Activated CD4-positive, alpha-beta T cell treated with anti-CD3 and anti-CD28 coated beads, Interleukin-2, amount 50 U/mL, for 1 hour (primary cell): ENCODE measurements around the gene EFCC1.

Experiments
- DNase-seq: peaks from one replicate; pipeline ENCODE4 v3.0.0-alpha.2; 2020

Gene EFCC1

GRCh38 chr3:129015388-129016105 is 14.4 kb downstream of the EFCC1 start:
- DNase-seq = peak; percentile 31

DNA sequence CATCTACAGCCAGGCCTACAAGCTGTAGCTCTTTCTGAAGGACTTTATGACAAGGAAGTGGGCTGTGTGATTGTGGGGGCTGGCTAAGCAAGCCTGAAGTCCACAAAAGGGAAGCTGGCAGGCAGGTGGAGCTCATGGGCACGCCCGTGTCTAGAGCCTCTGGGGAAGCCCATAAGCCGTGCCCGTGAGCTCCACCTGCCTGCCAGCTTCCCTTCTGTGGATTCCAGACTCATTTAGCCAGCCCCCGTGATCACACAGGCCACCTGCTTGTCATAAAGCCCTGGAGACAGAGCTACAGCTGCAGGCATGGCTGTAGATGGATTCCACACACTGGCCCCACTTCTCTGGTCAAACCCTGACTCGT is 15.2 kb downstream of the EFCC1 start:
- peak; percentile 60 for DNase-seq

- DNase-seq = peak; percentile 26
Observed at GRCh38 chr3:129016720-129017483, 15.8 kb downstream of the EFCC1 start.

DNA sequence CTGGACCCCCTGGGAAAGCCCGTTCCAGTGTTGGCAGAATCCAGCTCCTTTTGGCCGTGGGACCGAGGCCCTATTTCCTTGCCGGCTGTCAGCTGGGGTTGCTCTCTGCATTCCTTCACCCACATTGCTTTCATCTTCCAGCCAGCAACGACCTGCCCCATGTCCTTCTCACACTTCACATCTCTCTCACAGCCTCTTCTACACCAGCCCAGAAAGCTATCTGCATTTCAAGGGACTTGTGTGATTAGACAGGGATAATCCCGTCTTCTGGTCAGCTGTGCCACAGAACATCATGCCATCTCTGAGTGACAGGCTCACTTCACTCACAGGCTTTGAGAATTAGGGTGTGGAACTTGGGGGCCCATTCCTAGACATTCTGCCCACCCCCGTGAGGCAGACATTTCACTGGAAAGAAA is 16.4 kb downstream of the EFCC1 start:
- no peak for DNase-seq

DNA sequence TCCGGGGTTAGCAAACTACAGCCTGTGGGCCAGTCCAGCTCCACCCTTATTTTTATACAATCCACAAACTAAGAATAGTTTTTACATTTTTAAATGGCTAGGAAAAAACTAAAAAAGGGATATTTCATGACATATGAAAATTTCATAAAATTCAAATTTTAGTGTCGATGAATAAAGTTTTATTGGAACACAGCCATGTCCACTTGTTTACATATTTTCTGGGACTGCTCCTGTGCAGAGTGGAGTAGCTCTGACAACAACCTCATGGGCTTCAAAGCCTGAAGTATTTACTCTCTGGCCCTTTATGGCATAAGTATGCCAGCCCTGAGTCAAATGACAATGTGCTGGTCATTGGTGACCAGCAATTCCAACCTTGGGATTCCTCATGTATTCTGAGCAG is 17.2 kb downstream of the EFCC1 start:
- no peak for DNase-seq

DNA sequence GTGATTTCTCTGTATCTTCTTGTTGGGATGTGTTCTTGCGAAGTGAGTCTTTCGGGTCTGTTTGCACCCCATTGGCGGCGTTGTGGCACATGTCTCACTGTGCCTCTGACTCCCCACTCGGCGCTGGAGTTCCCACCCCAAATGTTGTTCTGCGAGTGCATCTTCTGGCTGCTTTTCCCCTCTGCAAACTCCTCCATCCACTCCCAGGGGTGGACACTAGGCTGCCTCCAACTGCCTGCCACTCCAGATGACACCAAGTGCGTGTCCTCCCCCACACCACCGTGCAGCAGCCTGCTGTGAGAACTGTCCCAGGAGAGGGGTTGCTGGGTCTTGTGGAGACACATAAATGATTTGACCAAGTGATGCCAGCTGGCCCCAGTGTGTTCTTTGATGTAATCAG is 17.6 kb downstream of the EFCC1 start:
- no peak for DNase-seq

- DNase-seq = no peak
Observed at GRCh38 chr3:129019266-129019665, 18.2 kb downstream of the EFCC1 start.

DNA sequence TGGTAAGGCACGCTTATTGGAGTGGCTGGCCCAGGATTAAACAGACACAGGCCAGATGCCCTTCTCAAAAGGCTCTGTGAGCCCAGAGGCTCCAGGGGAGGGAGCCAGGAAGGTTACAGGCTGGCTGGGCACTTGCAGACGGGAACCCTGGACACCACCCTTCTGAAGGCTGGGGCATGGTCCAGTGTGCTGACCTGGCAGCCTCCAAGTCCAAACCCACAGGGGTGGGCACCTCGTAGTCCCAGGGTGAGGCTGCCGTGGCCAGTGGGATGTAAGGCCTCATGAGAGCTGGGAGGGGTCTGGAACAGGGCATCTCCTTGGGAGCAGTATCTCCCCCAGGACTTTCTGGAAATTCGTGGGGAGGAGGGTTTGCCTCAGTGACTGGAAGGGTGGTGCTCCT is 19.6 kb downstream of the EFCC1 start:
- no peak for DNase-seq

- DNase-seq = no peak
Observed at GRCh38 chr3:129021140-129021551, 20.0 kb downstream of the EFCC1 start.

- no peak for DNase-seq
Observed at GRCh38 chr3:129022114-129023007, 21.3 kb downstream of the EFCC1 start.

GRCh38 chr3:129023008-129023358 is 21.9 kb downstream of the EFCC1 start:
- DNase-seq = no peak

GRCh38 chr3:129023909-129024308 is 22.8 kb downstream of the EFCC1 start:
- DNase-seq = no peak

- no peak for DNase-seq
Observed at GRCh38 chr3:129025108-129025507, 24.0 kb downstream of the EFCC1 start.

- no peak for DNase-seq
Observed at GRCh38 chr3:129025691-129026435, 24.8 kb downstream of the EFCC1 start.

DNA sequence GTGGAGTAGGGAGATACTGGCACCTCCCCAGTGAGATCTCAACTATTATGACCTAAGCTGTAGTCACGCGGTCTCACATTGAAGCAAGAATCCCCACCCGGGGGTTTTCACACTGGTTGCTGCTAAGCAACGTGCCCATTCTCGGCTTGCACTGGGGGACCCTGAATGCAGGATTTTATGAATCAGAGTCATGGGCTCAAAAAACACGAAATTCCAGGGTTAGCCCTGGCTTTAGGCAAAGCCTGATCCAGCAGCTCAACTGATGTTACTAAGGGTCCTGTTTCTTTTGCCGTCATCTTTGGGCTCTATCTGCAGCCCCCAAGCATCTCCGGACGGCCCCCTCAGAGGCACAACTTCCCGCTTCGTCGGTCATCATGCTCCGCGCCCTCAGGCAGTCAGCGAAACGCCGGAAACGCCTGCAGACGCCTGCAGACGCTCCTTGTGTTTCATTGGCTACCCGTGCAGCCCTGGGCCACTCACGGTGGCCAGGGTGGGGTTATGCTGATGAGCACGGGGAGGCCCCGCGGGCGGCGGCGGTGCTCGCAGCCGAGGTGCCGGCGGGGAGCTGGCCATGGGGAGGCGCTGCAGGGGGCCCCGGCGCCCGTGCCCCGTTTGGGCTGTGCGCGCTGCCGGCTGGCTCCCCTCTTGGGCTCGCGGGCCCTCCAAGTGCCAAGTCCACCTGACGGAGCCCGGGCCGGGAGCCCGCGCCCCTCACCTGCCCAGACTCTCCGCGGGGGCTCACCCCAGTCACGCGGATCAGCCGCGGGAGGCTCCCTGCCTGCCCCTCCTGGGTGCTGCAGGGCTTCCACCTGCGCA is 25.8 kb downstream of the EFCC1 start:
- peak; percentile 89 for DNase-seq

GRCh38 chr3:129027544-129027880 is 26.4 kb downstream of the EFCC1 start:
- DNase-seq = no peak

GRCh38 chr3:129028866-129029265 is 27.8 kb downstream of the EFCC1 start:
- DNase-seq = no peak

- no peak for DNase-seq
Observed at GRCh38 chr3:129030611-129031010, 29.5 kb downstream of the EFCC1 start.

- DNase-seq = no peak
Observed at GRCh38 chr3:129031476-129032215, 30.5 kb downstream of the EFCC1 start.

DNA sequence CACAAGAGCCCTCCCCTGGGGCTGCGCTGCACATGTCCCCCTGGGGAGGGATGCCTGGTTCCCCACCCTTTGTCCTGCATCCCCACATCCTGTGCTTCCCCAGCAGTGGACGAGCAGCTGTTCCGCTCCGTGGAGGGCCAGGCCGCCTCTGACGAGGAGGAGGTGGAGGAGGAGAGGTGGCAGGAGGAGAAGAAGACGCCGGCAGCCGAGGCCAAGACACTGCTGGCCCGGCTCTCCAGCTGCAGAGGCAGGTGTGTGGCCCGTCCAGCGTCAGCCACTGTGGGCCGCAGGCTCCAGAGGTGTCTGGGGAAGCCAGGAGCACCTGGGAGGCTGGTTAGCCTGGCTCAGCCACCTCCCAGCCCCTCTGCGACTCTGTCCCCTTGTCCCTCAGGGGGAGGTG is 31.6 kb downstream of the EFCC1 start:
- DNase-seq = no peak

GRCh38 chr3:129033151-129033550 is 32.0 kb downstream of the EFCC1 start:
- DNase-seq = no peak
